GM12878 (cell line): ENCODE measurements around the gene MTHFR. TPM values are rescaled to one million over a fixed set of nuclear protein-coding genes. Genes with fewer than 3 reads are reported as not detected.
A peak's percentile ranks its signal among the peaks of the same experiment; 100 is the strongest.

ENCODE experiments used
- ATAC-seq: fragments of 200-7000 bp; cut with Tn5 transposase; 3 replicates; pipeline ENCODE4 v1.9.1; 2020; ENCODE audit warnings: mild to moderate bottlenecking, moderate library complexity
- BruUV-seq: library from RNA; stranded (reverse); fragments of 400-500 nt; replicated peaks from 2 replicates; lab custom pipeline; 2021; lab: Mats Ljungman, UMichigan
- CTCF ChIA-PET: fragments of 300-600 bp; sonication (Branson Sonifier 250); formaldehyde crosslinking; extraction: SDS; loops from one replicate; lab custom pipeline; 2021; ENCODE audit warnings: inconsistent platforms; lab: Yijun Ruan, JAX
- POLR2A ChIA-PET: fragments of 350-600 bp; formaldehyde crosslinking; extraction: SDS; loops from one replicate; lab custom pipeline; 2021; ENCODE audit warnings: inconsistent platforms; lab: Charles Lee
- RAD21 ChIA-PET: fragments of 300-600 bp; sonication (Branson Sonifier 250); formaldehyde crosslinking; loops from one replicate; lab custom pipeline; 2023; ENCODE audit warnings: antibody characterized with exemption; ENCODE audit not compliant: unreplicated experiment; lab: Charles Lee
- SMC1A ChIA-PET: fragments of 300-600 bp; sonication (Branson Sonifier 250); formaldehyde crosslinking; loops from one replicate; lab custom pipeline; 2023; ENCODE audit not compliant: unreplicated experiment, uncharacterized antibody; lab: Charles Lee
- DNase-seq: peaks from one replicate; pipeline ENCODE4 v3.0.0-alpha.2; 2011; ENCODE audit warnings: low read depth, low spot score
- FAIRE-seq: peaks from 3 replicates; lab custom pipeline; 2011; peaks lifted over from hg19 to GRCh38; lab: Jason Lieb, UNC
- H2AFZ ChIP-seq: 2 replicates; pipeline ENCODE4 v1.6.0; 2011; ENCODE audit warnings: low read depth, low read length, control low read depth; ENCODE audit not compliant: control insufficient read depth
- H3K27ac ChIP-seq: 2 replicates; pipeline ENCODE4 v1.5.1; 2011; ENCODE audit warnings: control low read depth; ENCODE audit not compliant: control insufficient read depth, insufficient read depth
- H3K27me3 ChIP-seq, 2 experiments: replicated peaks in 1 of 2; 2 replicates each; pipeline versions ENCODE4 v1.6.0 to v1.6.1; 2011; ENCODE audit warnings: low read length in 1 of 2; ENCODE audit not compliant: control insufficient read depth in 2 of 2, insufficient read depth in 2 of 2
- H3K36me3 ChIP-seq, 2 experiments: 2 replicates each; pipeline ENCODE4 v1.5.1; 2011; ENCODE audit warnings: low read length in 1 of 2; ENCODE audit not compliant: control insufficient read depth in 2 of 2, insufficient read depth in 2 of 2
- H3K4me1 ChIP-seq: 2 replicates; pipeline ENCODE4 v1.6.1; 2011; ENCODE audit warnings: mild to moderate bottlenecking, low read length, moderate library complexity, mixed read lengths; ENCODE audit not compliant: control insufficient read depth, insufficient read depth
- H3K4me2 ChIP-seq: 2 replicates; pipeline ENCODE4 v1.6.0; 2011; ENCODE audit warnings: control low read depth; ENCODE audit not compliant: control insufficient read depth, insufficient read depth
- H3K4me3 ChIP-seq: fragments of 200-600 bp; sonication (generic); 2 replicates; pipeline ENCODE4 v1.5.1; 2016
- H3K79me2 ChIP-seq: 2 replicates; pipeline ENCODE4 v1.6.0; 2011; ENCODE audit warnings: low read length; ENCODE audit not compliant: control insufficient read depth, insufficient read depth
- H3K9ac ChIP-seq: 2 replicates; pipeline ENCODE4 v1.8.0; 2011; ENCODE audit warnings: low read length, control low read depth, mixed read lengths; ENCODE audit not compliant: control insufficient read depth, insufficient read depth
- H3K9me3 ChIP-seq: replicated peaks from 3 replicates; pipeline ENCODE4 v1.5.1; 2011; ENCODE audit warnings: mild to moderate bottlenecking, low read length; ENCODE audit not compliant: control insufficient read depth, insufficient read depth
- H4K20me1 ChIP-seq: 2 replicates; pipeline ENCODE4 v1.6.0; 2011; ENCODE audit not compliant: control insufficient read depth, insufficient read depth
- FOXM1 ChIP-seq: IDR thresholded peaks from 2 replicates; pipeline ENCODE4 v1.6.1; 2012; ENCODE audit warnings: low read depth, mild to moderate bottlenecking, inconsistent platforms, low read length, moderate library complexity
- HCFC1 ChIP-seq: fragments of 150-350 bp; IDR thresholded peaks from 2 replicates; pipeline ENCODE4 v1.6.1; 2014; ENCODE audit warnings: low read length
- RAD21 ChIP-seq: IDR thresholded peaks from 2 replicates; pipeline ENCODE4 v1.6.1; 2011; ENCODE audit warnings: mild to moderate bottlenecking, low read depth, low read length, moderate library complexity; ENCODE audit not compliant: insufficient read depth
- RUNX3 ChIP-seq: IDR thresholded peaks from 2 replicates; pipeline ENCODE4 v1.6.1; 2012; ENCODE audit warnings: low read length, inconsistent platforms
- SIX5 ChIP-seq: IDR thresholded peaks from 2 replicates; pipeline ENCODE4 v1.6.1; 2011; ENCODE audit warnings: mild to moderate bottlenecking, low read depth, low read length, moderate library complexity; ENCODE audit not compliant: severe bottlenecking
- SMC3 ChIP-seq: IDR thresholded peaks from 2 replicates; pipeline ENCODE4 v1.6.1; 2011; ENCODE audit warnings: low read length, improper control_type of control experiment, borderline replicate concordance
- ZZZ3 ChIP-seq: IDR thresholded peaks from 2 replicates; pipeline ENCODE4 v1.6.1; 2011; ENCODE audit warnings: low read depth; ENCODE audit not compliant: control insufficient read depth, insufficient read length
- WGBS: methylation state at CpG from one replicate; pipeline ENCODE4 v1.1.6; 2016; ENCODE audit warnings: low lambda C conversion rate; ENCODE audit not compliant: insufficient replicate concordance, insufficient coverage; ENCODE audit errors: missing lambda C conversion rate; 5-methylcytosine and 5-hydroxymethylcytosine counted together
- in situ Hi-C: fragments of 300-500 bp; cut with MboI; formaldehyde crosslinking; loops from 9 replicates; pipeline ENCODE4 v1.14.3; 2018; ENCODE audit warnings: mixed read lengths
- intact Hi-C: fragments of 100-400 bp; cut with micrococcal nuclease; formaldehyde crosslinking; loops from one replicate; pipeline ENCODE4 v1.14.2; 2022; ENCODE audit not compliant: unreplicated experiment
- polyA plus RNA-seq, 11 experiments: library from polyadenylated mRNA; depleted of rRNA in 4 of 11; unstranded in 6 of 11; stranded (reverse) in 5 of 11; fragments of >200 nt; fragmentation: Nextera tagmentation in 4 of 11; fragmentation: Illumina TruSeq in 1 of 11; extraction: Ambion mirVana in 4 of 11; extraction: Trizol in 1 of 11; gene quantifications; 1 replicate in 1 of 11; 2 replicates in 10 of 11; pipeline versions ENCODE4 v1.2.1 to v1.2.3, GENCODE V29; 2011 to 2016; ENCODE audit warnings: inconsistent platforms in 2 of 11, missing spikeins in 2 of 11, low read depth in 1 of 11
- total RNA-seq, 4 experiments: library from RNA; depleted of rRNA in 3 of 4; stranded (reverse); fragments of >200 nt in 3 of 4; fragmentation: Illumina TruSeq in 1 of 4; extraction: Trizol in 1 of 4; gene quantifications; 2 replicates each; pipeline versions ENCODE4 v1.2.1 to v1.2.3, GENCODE V29; 2013 to 2021
- TF ChIP-seq, protein P1 (sequence below): IDR thresholded peaks from 2 replicates; pipeline ENCODE4 v1.6.1; 2011; ENCODE audit warnings: low read depth, low read length, improper control_type of control experiment, borderline replicate concordance
- TF ChIP-seq, protein P2 (sequence below): fragments of 450-650 bp; IDR thresholded peaks from 2 replicates; pipeline ENCODE4 v1.6.1; 2016; ENCODE audit warnings: mild to moderate bottlenecking
- TF ChIP-seq, protein P3 (sequence below): IDR thresholded peaks from 2 replicates; pipeline ENCODE4 v1.6.1; 2011; ENCODE audit warnings: borderline replicate concordance, low read depth, mild to moderate bottlenecking, moderate library complexity, mixed read lengths, low read length; ENCODE audit not compliant: insufficient read depth; ENCODE audit errors: extremely low read length
- TF ChIP-seq, protein P4 (sequence below), 3 experiments: IDR thresholded peaks in 2 of 3; conservative IDR thresholded peaks in 1 of 3; 2 replicates each; pipeline ENCODE4 v1.5.1; 2011; ENCODE audit warnings: low read depth in 3 of 3, low read length in 3 of 3, mild to moderate bottlenecking in 3 of 3, control low read depth in 2 of 3, moderate library complexity in 2 of 3, inconsistent platforms in 1 of 3, mixed read lengths in 1 of 3; ENCODE audit not compliant: control insufficient read depth in 2 of 3, insufficient read depth in 1 of 3; ENCODE audit errors: extremely low read depth in 1 of 3

Gene MTHFR
- total and polyA plus RNA-seq, 10 of the 15 experiments (the other 5 are each of a cell fraction or from before 2014, with no cell fraction given) = 1.0 to 16.8 (median 9.4) TPM

DNA sequence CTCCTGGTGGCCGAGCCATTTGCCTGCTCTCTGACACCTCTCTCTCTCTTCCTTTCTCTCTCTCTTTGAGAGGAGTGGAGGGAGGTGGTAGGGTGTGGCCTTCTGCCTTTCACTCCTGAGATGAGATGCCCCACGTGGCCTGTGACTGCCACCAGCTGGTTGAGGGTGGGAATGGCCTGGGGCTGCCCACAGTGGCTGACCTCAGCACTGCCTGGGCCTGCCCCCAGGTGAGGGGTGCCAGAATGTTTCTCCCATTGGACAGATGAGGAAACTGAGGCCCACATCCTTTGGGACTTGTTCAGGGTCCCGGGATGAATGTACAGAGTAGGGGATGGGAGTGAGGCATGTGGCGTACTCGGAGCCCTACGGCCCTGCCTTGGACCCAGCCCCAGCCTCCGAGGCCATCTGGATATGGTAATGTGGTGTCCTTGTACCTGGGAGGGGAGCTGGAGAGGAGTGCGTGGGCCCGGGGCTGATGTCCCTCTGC lies 56.5 kb downstream of the MTHFR start:
- peak; percentile 55; the same call in 1 of the 2 replicates for TF ChIP-seq SMC3
- TF ChIP-seq HCFC1 = no peak
- TF ChIP-seq RAD21 = peak; percentile 76
- TF ChIP-seq SIX5 = no peak
- peak; percentile 31 for TF ChIP-seq ZZZ3
- 0 out of 2 replicates have a peak, but pooled peaks have one; percentile 16 for TF ChIP-seq RUNX3
- TF ChIP-seq, protein P1, sequence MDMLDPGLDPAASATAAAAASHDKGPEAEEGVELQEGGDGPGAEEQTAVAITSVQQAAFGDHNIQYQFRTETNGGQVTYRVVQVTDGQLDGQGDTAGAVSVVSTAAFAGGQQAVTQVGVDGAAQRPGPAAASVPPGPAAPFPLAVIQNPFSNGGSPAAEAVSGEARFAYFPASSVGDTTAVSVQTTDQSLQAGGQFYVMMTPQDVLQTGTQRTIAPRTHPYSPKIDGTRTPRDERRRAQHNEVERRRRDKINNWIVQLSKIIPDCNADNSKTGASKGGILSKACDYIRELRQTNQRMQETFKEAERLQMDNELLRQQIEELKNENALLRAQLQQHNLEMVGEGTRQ = peak; percentile 5; the same call in 1 of the 2 replicates
- TF ChIP-seq, protein P2, sequence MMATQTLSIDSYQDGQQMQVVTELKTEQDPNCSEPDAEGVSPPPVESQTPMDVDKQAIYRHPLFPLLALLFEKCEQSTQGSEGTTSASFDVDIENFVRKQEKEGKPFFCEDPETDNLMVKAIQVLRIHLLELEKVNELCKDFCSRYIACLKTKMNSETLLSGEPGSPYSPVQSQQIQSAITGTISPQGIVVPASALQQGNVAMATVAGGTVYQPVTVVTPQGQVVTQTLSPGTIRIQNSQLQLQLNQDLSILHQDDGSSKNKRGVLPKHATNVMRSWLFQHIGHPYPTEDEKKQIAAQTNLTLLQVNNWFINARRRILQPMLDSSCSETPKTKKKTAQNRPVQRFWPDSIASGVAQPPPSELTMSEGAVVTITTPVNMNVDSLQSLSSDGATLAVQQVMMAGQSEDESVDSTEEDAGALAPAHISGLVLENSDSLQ = peak; percentile 35
- TF ChIP-seq FOXM1 = no peak
- TF ChIP-seq, protein P3, sequence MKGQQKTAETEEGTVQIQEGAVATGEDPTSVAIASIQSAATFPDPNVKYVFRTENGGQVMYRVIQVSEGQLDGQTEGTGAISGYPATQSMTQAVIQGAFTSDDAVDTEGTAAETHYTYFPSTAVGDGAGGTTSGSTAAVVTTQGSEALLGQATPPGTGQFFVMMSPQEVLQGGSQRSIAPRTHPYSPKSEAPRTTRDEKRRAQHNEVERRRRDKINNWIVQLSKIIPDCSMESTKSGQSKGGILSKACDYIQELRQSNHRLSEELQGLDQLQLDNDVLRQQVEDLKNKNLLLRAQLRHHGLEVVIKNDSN = peak; percentile 62
- TF ChIP-seq, protein P4, sequence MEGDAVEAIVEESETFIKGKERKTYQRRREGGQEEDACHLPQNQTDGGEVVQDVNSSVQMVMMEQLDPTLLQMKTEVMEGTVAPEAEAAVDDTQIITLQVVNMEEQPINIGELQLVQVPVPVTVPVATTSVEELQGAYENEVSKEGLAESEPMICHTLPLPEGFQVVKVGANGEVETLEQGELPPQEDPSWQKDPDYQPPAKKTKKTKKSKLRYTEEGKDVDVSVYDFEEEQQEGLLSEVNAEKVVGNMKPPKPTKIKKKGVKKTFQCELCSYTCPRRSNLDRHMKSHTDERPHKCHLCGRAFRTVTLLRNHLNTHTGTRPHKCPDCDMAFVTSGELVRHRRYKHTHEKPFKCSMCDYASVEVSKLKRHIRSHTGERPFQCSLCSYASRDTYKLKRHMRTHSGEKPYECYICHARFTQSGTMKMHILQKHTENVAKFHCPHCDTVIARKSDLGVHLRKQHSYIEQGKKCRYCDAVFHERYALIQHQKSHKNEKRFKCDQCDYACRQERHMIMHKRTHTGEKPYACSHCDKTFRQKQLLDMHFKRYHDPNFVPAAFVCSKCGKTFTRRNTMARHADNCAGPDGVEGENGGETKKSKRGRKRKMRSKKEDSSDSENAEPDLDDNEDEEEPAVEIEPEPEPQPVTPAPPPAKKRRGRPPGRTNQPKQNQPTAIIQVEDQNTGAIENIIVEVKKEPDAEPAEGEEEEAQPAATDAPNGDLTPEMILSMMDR (IDR thresholded peaks at IDR 0.05 in 2 of 3, conservative IDR thresholded peaks at IDR 0.05 in 1 of 3; ENCODE audit: control insufficient read depth in 2 of 3, extremely low read depth in 1 of 3, insufficient read depth in 1 of 3, low read depth in 3 of 3, low read length in 3 of 3) = peak; percentile 71 to 78 (median 73)
- Histone ChIP-seq H4K20me1 (no peaks in the 10 kb centered on the region), H3K9ac (no peak overlapping the region), H3K36me3 (no peaks in the 10 kb centered on the region), H3K79me2 (no peaks in the 10 kb centered on the region), H2AFZ (peak overlapping the region; percentile 37; the same call in 1 of the 2 replicates), H3K27ac (no peak overlapping the region), H3K4me2 (no peak overlapping the region), H3K4me1 (0 out of 2 replicates have a peak, but pooled peaks cover 4% of the 10 kb centered on the region), H3K4me3 (no peak overlapping the region), H3K9me3 (no peaks in the 10 kb centered on the region), H3K27me3 (no peaks in the 10 kb centered on the region)
- BruUV-seq = no TSS peak
- ChIA-PET RAD21 (no interaction called here), CTCF (interaction anchor here (1.0 to 1.2 kb wide), 5 partner anchors 12 to 108 kb away, joined by 3 to 5 read pairs (median 3); no protein-coding TSS in a partner anchor), SMC1A (no interaction called here), POLR2A (no interaction called here)
- no peak for DNase-seq
- ATAC-seq = peak; percentile 100
- WGBS = 76% methylated on average over 9 of the region's 9 CpGs
- no peak for FAIRE-seq
- intact Hi-C loops (loop anchor here (1.0 kb wide), 1 partner anchor 99 kb away; no protein-coding TSS in a partner anchor), in situ Hi-C loops (no loop called here)
